HepG2 (cell line): ENCODE results near the gene CASKIN1. TPM values are rescaled to one million over a fixed set of nuclear protein-coding genes. Genes with fewer than 3 reads are reported as not detected.
A peak's percentile ranks its signal among the peaks of the same experiment; 100 is the strongest.

ENCODE experiments used
- DMAP1 ChIP-seq: IDR thresholded peaks from 2 replicates; pipeline ENCODE4 v1.6.1; 2016
- FOXA1 ChIP-seq, 2 experiments: fragments of 450-650 bp in 1 of 2; sonication (generic) in 1 of 2; formaldehyde crosslinking in 1 of 2; IDR thresholded peaks; 2 replicates each; pipeline versions ENCODE4 v1.4.0 to v1.6.1; 2016 to 2020; ENCODE audit warnings: missing genetic modification reagents in 1 of 2
- FOXJ3 ChIP-seq: sonication (generic); formaldehyde crosslinking; IDR thresholded peaks from 2 replicates; pipeline ENCODE4 v1.4.0; 2020; ENCODE audit warnings: missing genetic modification reagents, mild to moderate bottlenecking, borderline replicate concordance
- GTF3A ChIP-seq: sonication (generic); formaldehyde crosslinking; conservative IDR thresholded peaks from 2 replicates; pipeline ENCODE4 v1.4.0; 2020; ENCODE audit warnings: mild to moderate bottlenecking, missing genetic modification reagents
- HNRNPL ChIP-seq: fragments of 200-400 bp; formaldehyde crosslinking; IDR thresholded peaks from 2 replicates; pipeline ENCODE4 v1.6.1; 2017; ENCODE audit warnings: mild to moderate bottlenecking, low read depth, low read length
- IKZF5 ChIP-seq: IDR thresholded peaks from 2 replicates; pipeline ENCODE4 v1.6.1; 2018; ENCODE audit warnings: missing genetic modification reagents, mild to moderate bottlenecking, missing compliant biosample characterization
- JUND ChIP-seq: sonication (generic); formaldehyde crosslinking; IDR thresholded peaks from 2 replicates; pipeline ENCODE4 v1.8.0; 2022; ENCODE audit warnings: mild to moderate bottlenecking, missing genetic modification reagents
- KDM3A ChIP-seq: IDR thresholded peaks from 2 replicates; pipeline ENCODE4 v1.6.1; 2018; ENCODE audit warnings: low read depth, missing compliant biosample characterization
- KLF9 ChIP-seq: IDR thresholded peaks from 2 replicates; pipeline ENCODE4 v1.6.1; 2016; ENCODE audit warnings: low read depth
- MEIS2 ChIP-seq: sonication (generic); formaldehyde crosslinking; IDR thresholded peaks from 2 replicates; pipeline ENCODE4 v1.9.0; 2021; ENCODE audit warnings: mild to moderate bottlenecking, missing genetic modification reagents
- MXD3 ChIP-seq: IDR thresholded peaks from 2 replicates; pipeline ENCODE4 v1.6.1; 2016; ENCODE audit warnings: mild to moderate bottlenecking, missing biosample characterization, missing genetic modification reagents
- POGZ ChIP-seq: sonication (generic); formaldehyde crosslinking; IDR thresholded peaks from 2 replicates; pipeline ENCODE4 v1.4.0; 2020; ENCODE audit warnings: mild to moderate bottlenecking, missing genetic modification reagents
- PREB ChIP-seq: sonication (generic); formaldehyde crosslinking; IDR thresholded peaks from 2 replicates; pipeline ENCODE4 v1.4.0; 2020; ENCODE audit warnings: missing genetic modification reagents
- RBM39 ChIP-seq: fragments of 200-400 bp; formaldehyde crosslinking; IDR thresholded peaks from one replicate; pipeline ENCODE4 v1.6.1; 2018; ENCODE audit warnings: antibody characterized with exemption, mild to moderate bottlenecking, low read depth, low read length; ENCODE audit not compliant: poor library complexity, severe bottlenecking
- TRIM24 ChIP-seq: sonication (generic); formaldehyde crosslinking; IDR thresholded peaks from 2 replicates; pipeline ENCODE4 v1.8.0; 2022; ENCODE audit warnings: mild to moderate bottlenecking, missing genetic modification reagents
- U2AF2 ChIP-seq: fragments of 200-400 bp; formaldehyde crosslinking; IDR thresholded peaks from 2 replicates; pipeline ENCODE4 v1.6.1; 2017; ENCODE audit warnings: low read depth, mild to moderate bottlenecking, low read length
- XRCC5 ChIP-seq: fragments of 200-400 bp; formaldehyde crosslinking; optimal IDR thresholded peaks from 2 replicates; pipeline ENCODE3; 2017; ENCODE audit warnings: mild to moderate bottlenecking, low read length
- ZBTB7B ChIP-seq: sonication (generic); formaldehyde crosslinking; IDR thresholded peaks from 2 replicates; pipeline ENCODE4 v1.4.0; 2020; ENCODE audit warnings: missing genetic modification reagents
- ZMAT3 ChIP-seq: sonication (generic); formaldehyde crosslinking; conservative IDR thresholded peaks from 2 replicates; pipeline ENCODE4 v1.7.0; 2021; ENCODE audit warnings: missing genetic modification reagents
- ZNF335 ChIP-seq: sonication (generic); formaldehyde crosslinking; IDR thresholded peaks from 2 replicates; pipeline ENCODE4 v1.4.0; 2020; ENCODE audit warnings: missing genetic modification reagents
- ZNF780A ChIP-seq: sonication (generic); formaldehyde crosslinking; IDR thresholded peaks from 2 replicates; pipeline ENCODE4 v1.8.0; 2022; ENCODE audit warnings: mild to moderate bottlenecking, missing genetic modification reagents, moderate library complexity
- ZNF879 ChIP-seq: sonication (generic); formaldehyde crosslinking; IDR thresholded peaks from 2 replicates; pipeline ENCODE4 v1.8.1; 2023; ENCODE audit warnings: missing genetic modification reagents
- ZNF883 ChIP-seq: sonication (generic); formaldehyde crosslinking; IDR thresholded peaks from 2 replicates; pipeline ENCODE4 v1.5.1; 2020; ENCODE audit warnings: mild to moderate bottlenecking, missing genetic modification reagents; ENCODE audit errors: not compliant biosample characterization
- polyA plus RNA-seq, 8 experiments: library from polyadenylated mRNA; depleted of rRNA in 3 of 8; stranded (reverse) in 7 of 8; unstranded in 1 of 8; fragments of >200 nt; fragmentation: Illumina TruSeq in 4 of 8; extraction: Trizol in 4 of 8; gene quantifications; 2 replicates each; pipeline versions ENCODE4 v1.2.1 to v1.2.3, GENCODE V29; 2011 to 2016; ENCODE audit warnings: low read depth in 4 of 8, missing spikeins in 1 of 8, mixed read lengths in 1 of 8; ENCODE audit not compliant: insufficient read depth in 1 of 8
- total RNA-seq, 5 experiments: library from RNA; depleted of rRNA; stranded (reverse); fragments of >200 nt; fragmentation: Illumina TruSeq; extraction: Trizol; gene quantifications; 2 replicates each; pipeline ENCODE4 v1.2.3, GENCODE V29; 2016; ENCODE audit warnings: low read depth in 1 of 5

CASKIN1 gene
- total and polyA plus RNA-seq, 2 of the 13 experiments (the other 11 are each of a cell fraction or from before 2014, with no cell fraction given): 1.2 to 2.2 TPM

GRCh38 chr16:2147981-2148671, 48.3 kb downstream of the CASKIN1 start, which contains the start of gene RAB26 (continued):
- no peak for TF ChIP-seq PREB (CRISPR knock-in tag)
- peak; percentile 70 for TF ChIP-seq RBM39
- peak; percentile 15 for TF ChIP-seq XRCC5
- TF ChIP-seq HNRNPL: peak; percentile 98
- TF ChIP-seq IKZF5 (CRISPR knock-in tag): peak; percentile 60; the same call in 1 of the 2 replicates
- 0 out of 2 replicates have a peak, but pooled peaks have one; percentile 36 for TF ChIP-seq ZMAT3 (CRISPR knock-in tag)
- TF ChIP-seq ZBTB7B (CRISPR knock-in tag): peak; percentile 57
- TF ChIP-seq U2AF2: no peak
- no peak for TF ChIP-seq GTF3A (CRISPR knock-in tag)
- no peak for TF ChIP-seq POGZ (CRISPR knock-in tag)
- TF ChIP-seq MEIS2: peak; percentile 63; the same call in 1 of the 2 replicates
- no peak for TF ChIP-seq ZNF883
- no peak for TF ChIP-seq JUND (CRISPR knock-in tag)
- no peak for TF ChIP-seq FOXJ3 (CRISPR knock-in tag)
- no peak; the same call in 1 of the 2 replicates for TF ChIP-seq DMAP1
- no peak for TF ChIP-seq KLF9 (CRISPR knock-in tag)
- peak; percentile 23; the same call in 1 of the 2 replicates for TF ChIP-seq KDM3A
- TF ChIP-seq ZNF879 (CRISPR knock-in tag): no peak
- no peak for TF ChIP-seq TRIM24
- no peak for TF ChIP-seq MXD3 (CRISPR knock-in tag)
- TF ChIP-seq ZNF780A (CRISPR knock-in tag): no peak
- TF ChIP-seq ZNF335 (CRISPR knock-in tag): 0 out of 2 replicates have a peak, but pooled peaks have one; percentile 23
- no peak for TF ChIP-seq FOXA1 (IDR thresholded peaks at IDR 0.05)
- peak; percentile 26; the same call in 1 of the 2 replicates for TF ChIP-seq FOXA1 (CRISPR knock-in tag; IDR thresholded peaks at IDR 0.05)
